NK-92 (cell line): ENCODE data around the gene NECTIN3.

Source experiments
- DNase-seq: peaks from one replicate; lab custom pipeline; 2025; ENCODE audit not compliant: unreplicated experiment; lab: John Stamatoyannopoulos, UW

NECTIN3 gene

GRCh38 chr3:111194048-111194447 is 122.4 kb downstream of the NECTIN3 start:
- DNase-seq, result no peak

GRCh38 chr3:111197485-111197884 is 125.9 kb downstream of the NECTIN3 start:
- no peak for DNase-seq

- DNase-seq, result no peak
These were observed 128.4 kb downstream of the NECTIN3 start for GRCh38 chr3:111200027-111200426.

GRCh38 chr3:111210003-111210711 is 138.5 kb downstream of the NECTIN3 start:
- DNase-seq, result no peak

- no peak for DNase-seq
These were observed 139.4 kb downstream of the NECTIN3 start for GRCh38 chr3:111210866-111211564.

- DNase-seq, result no peak
These were observed 140.9 kb downstream of the NECTIN3 start for GRCh38 chr3:111212511-111212910.

- DNase-seq, result no peak
These were observed 143.9 kb downstream of the NECTIN3 start for GRCh38 chr3:111215481-111215880.

GRCh38 chr3:111218615-111219014 is 147.0 kb downstream of the NECTIN3 start:
- DNase-seq, result no peak

GRCh38 chr3:111227216-111227615 is 155.6 kb downstream of the NECTIN3 start:
- no peak for DNase-seq

- no peak for DNase-seq
These were observed 157.7 kb downstream of the NECTIN3 start for GRCh38 chr3:111229301-111229700.

- no peak for DNase-seq
These were observed 165.5 kb downstream of the NECTIN3 start for GRCh38 chr3:111236836-111237713.

GRCh38 chr3:111237946-111238345 is 166.3 kb downstream of the NECTIN3 start:
- DNase-seq, result no peak

GRCh38 chr3:111238885-111239284 is 167.3 kb downstream of the NECTIN3 start:
- no peak for DNase-seq

- DNase-seq, result no peak
These were observed 170.3 kb downstream of the NECTIN3 start for GRCh38 chr3:111241960-111242359.
